ENCODE measurements around the gene SUV39H1.
"Not testable (repeated sequence)": the region's sequence is repeated elsewhere in the genome, so short reads cannot be mapped to it uniquely, and the experiment has no call there.

SUV39H1 gene, protein sequence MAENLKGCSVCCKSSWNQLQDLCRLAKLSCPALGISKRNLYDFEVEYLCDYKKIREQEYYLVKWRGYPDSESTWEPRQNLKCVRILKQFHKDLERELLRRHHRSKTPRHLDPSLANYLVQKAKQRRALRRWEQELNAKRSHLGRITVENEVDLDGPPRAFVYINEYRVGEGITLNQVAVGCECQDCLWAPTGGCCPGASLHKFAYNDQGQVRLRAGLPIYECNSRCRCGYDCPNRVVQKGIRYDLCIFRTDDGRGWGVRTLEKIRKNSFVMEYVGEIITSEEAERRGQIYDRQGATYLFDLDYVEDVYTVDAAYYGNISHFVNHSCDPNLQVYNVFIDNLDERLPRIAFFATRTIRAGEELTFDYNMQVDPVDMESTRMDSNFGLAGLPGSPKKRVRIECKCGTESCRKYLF

DNA sequence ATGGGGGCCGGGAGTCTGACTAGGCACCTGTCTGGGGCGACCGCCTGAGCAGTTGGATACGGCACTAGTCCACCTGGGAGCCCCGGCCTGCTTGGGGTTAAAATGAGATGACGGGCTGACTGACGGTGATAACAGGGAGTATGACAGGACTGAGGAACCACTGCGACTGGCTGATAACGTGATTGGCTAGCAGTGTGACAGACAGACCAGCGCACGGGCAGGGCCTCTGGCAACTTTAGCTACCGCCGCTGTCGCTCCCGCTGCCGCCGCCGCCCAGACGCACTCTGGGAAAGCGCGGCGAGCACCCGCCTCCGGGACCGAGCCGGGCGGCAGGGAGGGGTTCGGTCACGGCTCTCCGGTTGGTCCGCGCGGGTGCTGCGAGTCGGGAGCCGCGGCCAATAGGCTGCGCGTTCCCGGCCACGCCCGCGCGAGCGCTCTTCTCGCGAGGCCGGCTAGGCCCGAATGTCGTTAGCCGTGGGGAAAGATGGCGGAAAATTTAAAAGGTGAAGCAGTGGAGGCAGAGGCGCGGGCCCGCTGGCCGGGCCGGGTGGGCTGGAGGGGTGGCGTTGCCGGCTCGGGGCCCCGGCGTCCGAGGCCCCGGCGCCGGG lies at the start of gene SUV39H1:
SUV39H1 (plus strand) TSS at position 434 of the 608 bp plus-strand sequence; CDS start at position 485, 51 bp downstream.
- DNase-seq = peak; percentile 90

DNA sequence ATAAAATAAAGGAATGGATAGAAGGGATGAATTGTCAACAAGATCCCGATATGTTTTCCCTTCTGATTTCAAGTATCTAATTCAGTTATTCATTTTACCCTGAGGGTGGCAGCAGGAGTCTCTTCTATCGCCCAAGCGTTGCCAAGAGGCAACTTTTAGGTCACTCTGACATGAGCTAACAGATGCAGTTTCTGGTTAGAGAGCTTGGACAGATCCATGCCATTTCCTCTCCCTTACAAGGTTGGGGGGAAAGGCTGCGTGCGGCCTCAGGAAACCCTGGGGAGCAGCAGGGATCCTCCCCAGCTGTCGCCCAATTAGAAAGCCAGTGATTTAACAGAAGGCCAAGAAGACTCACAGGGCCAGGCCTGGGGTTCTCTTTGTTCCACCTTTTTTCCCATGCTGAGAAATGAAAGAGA lies 48.2 kb upstream of the SUV39H1 start:
- peak; percentile 58 for DNase-seq

DNA sequence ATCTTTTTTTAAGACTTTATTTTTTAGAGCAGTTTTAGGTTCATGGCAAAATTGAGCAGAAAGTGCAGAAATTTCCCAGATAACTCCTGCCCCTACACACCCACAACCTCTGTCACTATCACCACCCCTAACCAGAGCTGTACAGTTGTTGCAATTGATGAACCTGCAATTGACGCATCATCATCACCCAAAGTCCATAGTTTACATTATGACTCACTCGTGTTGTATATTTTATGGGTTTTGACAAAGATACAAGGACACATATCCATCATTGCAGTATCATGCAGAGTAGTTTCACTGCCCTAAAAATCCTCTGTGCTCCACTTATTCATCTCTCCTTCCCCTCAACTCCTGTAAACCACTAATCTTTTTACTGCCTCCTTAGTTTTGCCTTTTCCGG lies 47.4 kb upstream of the SUV39H1 start:
- no peak for DNase-seq

DNA sequence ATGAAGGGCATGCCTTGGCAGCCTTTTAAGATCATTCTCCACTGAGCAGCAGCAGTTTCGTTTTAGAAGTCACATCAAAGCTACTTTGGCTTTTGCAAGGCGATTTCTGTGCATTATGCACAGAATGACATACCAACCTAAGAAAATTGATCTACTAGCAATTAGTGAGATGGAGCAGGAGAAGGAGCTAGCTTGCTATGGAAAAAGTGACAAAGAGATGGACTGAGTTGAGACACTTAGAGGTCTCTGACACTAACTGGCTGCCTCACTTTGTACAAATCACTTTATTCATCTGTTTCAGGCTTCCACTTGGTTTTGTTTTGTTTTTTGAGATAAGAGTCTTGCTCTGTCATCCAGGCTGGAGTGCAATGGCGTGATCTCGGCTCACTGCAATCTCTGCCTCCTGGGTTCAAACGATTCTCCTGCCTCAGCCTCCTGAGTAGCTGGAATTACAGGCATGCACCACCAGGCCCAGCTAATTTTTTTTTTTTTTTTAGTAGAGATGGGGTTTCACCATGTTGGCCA lies 44.4 kb upstream of the SUV39H1 start:
- not testable (repeated sequence) for DNase-seq

DNA sequence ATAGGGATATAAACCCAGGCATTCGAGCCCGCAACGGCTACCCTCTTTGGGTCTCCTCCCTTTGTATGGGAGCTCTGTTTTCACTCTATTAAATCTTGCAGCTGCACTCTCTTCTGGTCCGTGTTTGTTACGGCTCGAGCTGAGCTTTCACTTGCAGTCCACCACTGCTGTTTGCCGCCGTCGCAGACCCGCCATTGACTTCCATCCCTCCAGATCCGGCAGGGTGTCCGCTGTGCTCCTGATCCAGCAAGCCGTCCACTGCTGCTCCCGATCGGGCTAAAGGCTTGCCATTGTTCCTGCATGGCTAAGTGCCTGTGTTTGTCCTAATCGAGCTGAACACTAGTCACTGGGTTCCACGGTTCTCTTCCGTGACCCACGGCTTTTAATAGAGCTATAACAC lies 41.8 kb upstream of the SUV39H1 start:
- DNase-seq = not testable (repeated sequence)

DNA sequence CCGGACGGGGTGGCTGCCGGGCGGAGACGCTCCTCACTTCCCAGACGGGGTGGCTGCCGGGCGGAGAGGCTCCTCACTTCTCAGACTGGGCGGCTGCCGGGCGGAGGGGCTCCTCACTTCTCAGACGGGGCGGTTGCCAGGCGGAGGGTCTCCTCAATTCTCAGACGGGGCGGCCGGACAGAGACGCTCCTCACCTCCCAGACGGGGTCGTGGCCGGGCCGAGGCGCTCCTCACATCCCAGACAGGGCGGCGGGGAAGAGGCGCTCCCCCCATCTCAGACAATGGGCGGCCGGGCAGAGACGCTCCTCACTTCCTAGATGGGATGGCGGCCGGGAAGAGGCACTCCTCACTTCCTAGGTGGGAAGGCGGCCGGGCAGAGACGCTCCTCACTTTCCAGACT lies 36.8 kb upstream of the SUV39H1 start:
- not testable (repeated sequence) for DNase-seq

DNA sequence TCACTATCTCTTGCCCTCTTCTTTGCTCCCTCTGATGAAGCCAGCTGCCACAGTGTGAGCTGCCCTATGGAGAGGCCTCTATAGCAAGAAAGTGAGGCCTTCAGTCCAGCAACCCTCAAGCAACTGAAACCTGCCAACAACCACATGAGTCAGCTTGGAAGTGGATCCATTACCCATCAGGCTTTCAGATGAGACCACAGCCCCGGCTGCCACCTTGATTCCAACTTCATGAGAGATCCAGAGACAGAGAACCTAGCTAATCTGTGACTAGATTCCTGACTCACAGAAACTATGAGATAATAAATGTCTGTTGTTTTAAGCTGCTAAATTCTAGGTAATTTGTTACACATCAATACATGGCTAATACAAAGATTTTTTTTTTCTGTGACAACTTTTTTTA lies 33.3 kb upstream of the SUV39H1 start:
- DNase-seq = no peak

DNA sequence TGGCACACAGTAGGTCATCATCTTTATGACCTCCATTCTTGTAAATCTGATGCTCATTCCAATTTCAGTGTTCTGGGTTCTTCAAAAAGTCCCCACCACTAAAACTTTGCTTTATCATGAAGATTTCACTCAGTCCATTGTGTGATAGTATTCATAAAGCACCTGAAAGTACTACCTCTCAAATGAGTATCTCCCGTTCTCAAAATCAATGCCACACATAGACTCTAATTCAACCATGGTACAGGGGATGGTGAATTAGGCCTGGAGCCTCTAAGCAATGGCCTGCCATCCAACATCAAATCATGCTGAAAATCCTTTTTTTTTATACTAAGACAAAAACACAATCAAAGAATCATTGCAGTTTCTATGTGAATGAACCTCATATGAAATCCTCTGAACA lies 32.4 kb upstream of the SUV39H1 start:
- DNase-seq = no peak

DNA sequence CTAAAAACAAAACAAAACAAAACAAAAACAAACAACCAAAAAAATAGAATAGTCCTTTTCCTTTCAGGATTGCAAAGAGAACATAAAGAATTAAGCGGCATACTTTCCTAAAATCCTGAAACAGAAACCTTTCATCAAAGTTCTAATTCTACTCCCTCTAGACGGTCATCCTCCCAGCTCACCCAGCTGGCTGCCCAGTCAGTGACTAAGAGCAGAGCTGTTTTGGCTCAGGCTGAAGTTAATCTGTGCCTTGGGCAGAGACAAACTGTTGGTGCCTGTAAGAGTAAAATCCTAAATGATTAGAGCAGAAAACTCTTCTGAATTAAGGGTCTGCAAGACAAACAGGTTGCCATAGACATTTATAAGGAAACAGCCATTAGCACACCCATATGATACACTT lies 30.5 kb upstream of the SUV39H1 start:
- no peak for DNase-seq

DNA sequence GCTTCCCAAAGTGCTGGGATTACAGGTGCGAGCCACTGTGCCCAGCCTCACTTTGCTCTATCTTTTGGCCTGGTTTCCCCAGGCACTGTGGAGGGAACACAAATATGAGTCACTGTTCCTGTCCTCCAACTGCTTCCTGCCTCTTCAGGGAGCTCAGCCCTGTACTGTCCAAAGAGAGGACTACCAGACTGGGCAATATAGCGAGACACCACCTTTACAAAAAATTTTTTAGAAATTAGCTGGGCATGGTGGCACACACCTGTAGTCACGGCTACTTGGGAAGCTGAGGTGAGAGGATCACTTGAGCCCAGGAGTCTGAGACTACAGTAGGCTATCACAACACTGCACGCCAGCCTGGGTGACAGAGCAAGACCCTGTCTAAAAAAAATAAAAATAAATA lies 29.9 kb upstream of the SUV39H1 start:
- DNase-seq = no peak

DNA sequence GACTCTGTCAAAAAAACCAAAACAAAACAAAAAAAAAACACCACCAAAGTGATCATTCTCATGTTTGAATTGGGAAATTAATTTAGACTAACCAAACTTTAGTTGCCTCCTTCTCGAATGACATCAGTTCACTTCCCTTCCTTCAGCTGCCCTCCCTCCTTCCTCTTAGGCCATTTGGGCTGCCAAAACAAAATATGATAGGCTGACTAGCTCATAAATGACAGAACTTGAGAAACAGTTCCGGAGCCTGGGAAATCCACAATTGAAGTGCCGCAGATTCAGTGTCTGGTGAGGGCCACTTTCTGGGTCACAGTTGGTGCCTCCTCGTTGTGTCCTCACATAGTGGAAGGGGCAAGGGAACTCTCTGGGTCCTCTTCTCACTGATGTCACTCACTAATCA lies 29.0 kb upstream of the SUV39H1 start:
- no peak for DNase-seq

DNA sequence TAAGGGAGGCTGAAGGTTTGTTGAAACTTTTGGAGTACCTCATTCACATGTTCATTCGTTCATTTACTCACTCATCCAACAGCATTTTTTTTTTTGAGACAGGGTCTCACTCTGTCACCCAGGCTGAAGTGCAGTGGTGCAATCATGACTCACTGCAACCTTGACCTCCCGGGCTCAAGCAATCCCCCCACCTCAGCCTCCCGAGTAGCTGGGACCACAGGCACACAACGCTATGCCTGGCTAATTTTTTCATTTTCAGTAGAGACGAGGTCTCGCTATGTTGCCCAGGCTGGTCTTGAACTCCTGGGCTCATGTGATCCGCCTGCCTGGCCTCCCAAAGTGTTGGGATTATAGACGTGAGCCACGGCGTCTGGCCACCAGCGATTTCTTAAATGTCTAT lies 28.3 kb upstream of the SUV39H1 start:
- not testable (repeated sequence) for DNase-seq

DNA sequence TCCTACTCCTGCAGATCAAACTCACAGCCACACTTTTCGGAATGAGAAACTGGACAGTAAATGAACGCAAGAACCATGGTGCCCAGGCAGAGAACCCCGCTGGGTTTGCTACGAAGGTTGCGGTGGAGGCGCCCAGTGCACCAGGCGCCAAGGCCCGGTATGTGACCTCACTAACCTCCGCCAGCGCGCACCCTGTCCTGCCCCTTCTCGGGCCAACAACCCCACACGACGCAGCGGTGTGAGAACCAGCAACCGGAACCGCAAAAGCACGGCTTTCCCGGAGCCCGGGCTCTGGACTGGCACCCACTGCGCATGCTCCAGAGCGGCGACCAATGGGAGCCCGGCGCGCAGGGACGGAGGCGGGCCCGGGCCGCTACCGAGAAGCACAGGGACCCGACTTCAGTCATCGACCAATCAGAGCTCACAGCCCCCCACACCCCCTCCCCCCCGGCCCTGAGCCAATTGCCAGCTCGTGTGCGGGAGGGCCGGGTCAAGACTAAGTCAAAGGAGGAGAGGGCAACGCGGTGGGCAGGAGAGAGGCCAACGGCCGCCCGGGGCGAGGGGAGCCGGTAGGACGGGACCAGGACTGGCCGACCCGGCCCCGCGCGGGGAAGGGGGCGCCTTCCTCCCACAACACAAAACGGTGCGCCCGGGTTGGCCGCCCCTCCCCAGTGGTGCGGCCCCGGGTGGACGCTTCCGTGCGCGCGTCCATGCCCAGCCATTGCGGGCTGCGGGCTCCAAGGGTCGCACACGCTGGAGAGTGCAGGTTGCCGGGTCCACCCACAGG lies 20.2 kb upstream of the SUV39H1 start:
- DNase-seq = peak; percentile 92

DNA sequence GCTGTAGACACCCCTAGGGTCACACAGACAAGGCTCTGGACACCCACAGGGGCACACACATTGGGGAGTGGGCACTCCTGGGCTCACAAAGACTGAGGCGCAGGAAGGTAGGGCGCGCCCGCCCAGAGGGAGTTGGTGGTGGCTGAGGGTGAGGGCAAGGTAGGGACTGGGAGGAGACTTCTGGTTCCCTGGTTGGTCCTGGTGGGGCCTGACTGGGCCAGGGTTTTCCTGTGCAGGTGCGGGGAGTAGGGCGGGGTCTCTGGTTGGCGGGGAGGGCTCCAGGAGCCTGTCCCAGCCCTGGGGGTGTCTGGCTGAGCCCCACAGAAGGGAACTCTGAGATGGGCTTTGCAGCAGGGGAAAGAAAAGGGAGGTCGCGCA lies 19.7 kb upstream of the SUV39H1 start:
- peak; percentile 23 for DNase-seq

DNA sequence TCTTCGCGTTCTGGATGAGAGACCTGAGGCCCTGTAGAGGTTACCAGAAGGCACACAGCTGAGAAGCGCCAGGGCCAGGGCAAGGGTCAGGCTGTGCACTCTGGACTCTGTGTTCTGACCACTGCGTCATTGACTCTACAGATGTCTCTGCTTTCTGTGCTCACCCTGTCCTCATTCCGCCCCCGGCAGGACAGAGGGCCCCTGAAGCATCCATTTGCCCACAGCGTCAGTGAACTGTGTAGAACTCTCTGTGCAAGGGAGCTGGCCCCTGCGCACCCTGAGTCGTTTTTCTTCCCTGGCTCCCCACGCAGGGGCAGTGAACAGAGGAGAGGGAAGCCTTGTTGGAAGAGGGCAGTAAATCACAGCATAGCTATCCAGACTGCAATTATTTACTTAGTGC lies 19.0 kb upstream of the SUV39H1 start:
- no peak for DNase-seq

DNA sequence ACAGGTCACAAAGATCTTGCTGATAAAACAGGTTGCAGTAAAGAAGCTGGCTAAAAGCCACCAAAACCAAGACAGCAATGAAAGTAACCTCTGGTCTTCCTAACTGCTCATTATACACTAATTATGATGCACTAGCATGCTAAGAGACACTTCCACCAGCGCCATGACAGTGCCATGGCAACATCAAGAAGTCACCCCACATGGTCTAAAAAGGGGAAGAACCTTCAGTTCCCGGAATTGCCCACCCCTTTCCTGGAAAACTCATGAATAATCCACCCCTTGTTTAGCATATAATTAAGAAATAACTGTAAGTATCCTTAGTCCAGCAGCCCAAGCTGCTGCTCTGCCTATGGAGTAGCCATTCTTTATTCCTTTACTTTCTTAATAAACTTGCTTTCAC lies 16.1 kb upstream of the SUV39H1 start:
- not testable (repeated sequence) for DNase-seq

DNA sequence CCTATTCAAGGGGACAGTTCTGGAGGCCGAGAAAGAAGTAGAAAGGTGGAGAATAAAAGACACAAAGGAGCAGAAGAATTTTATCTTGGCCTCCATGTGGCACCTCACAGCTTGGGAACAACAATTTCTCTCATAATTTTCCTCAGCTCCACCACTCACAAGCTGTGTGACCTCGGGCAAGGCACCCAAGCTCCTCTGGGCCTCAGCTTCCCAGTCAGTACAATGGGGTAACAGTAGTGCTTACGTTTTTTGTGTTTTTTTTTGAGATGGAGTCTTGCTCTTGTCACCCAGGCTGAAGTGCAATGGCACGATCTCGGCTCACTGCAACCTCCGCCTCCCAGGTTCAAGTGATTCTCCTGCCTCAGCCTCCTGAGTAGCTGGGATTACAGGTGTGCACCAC lies 15.6 kb upstream of the SUV39H1 start:
- not testable (repeated sequence) for DNase-seq

DNA sequence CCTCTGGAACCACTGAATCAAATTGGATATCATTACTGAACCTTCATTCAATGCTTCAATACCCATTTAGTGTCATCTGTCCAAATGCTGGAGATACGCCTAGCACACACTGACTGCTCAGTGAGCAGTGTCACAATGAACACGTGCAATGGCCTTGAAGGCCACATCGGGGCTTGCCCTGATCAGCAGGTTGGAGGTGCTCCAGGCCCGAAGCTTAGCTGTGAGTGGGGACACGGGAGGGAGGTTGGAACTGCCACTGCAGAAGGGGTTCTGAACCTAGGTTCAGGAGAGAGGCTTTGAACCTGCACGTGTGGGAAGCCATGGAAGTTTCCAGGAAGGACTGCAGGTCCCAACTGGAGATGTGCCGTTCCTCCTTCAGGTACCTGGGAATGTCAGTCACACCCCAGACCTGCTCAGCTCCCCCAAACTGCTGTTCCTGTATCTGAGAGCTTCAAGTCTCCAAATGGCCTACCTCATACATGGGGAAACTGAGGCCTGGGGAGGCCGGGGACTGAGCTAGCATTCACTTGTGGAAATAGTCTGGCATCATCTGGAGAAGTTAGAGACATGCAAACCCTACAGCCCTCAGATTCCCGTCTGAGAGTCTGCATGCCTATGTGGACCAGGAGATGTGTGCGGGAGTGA lies 14.9 kb upstream of the SUV39H1 start:
- DNase-seq = no peak

DNA sequence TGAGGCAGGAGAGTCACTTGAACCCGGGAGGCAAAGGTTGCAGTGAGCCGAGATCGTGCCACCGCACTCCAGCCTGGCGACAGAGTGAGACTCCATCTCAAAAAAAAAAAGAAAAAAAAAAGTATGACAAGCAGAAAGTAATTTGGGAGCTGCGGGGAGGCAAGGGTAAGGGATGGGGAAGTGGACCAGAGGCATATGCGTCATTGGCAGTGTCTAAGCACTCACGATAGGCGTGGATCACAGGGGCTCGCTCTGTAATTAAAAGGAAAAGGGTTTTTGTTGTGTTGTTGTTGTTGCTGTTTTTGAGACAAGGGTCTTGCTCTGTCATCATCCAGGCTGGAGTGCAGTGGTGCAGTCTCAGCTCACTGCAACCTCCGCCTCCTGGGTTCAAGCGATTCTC lies 13.7 kb upstream of the SUV39H1 start:
- DNase-seq = not testable (repeated sequence)

DNA sequence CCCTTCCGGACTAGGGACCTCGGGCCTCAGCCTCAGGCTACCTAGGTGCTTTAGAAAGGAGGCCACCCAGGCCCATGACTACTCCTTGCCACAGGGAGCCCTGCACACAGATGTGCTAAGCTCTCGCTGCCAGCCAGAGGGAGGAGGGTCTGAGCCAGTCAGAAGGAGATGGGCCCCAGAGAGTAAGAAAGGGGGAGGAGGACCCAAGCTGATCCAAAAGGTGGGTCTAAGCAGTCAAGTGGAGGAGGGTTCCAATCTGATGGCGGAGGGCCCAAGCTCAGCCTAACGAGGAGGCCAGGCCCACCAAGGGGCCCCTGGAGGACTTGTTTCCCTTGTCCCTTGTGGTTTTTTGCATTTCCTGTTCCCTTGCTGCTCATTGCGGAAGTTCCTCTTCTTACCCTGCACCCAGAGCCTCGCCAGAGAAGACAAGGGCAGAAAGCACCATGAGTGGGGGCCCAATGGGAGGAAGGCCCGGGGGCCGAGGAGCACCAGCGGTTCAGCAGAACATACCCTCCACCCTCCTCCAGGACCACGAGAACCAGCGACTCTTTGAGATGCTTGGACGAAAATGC lies 13.0 kb upstream of the SUV39H1 start, which contains the start of gene WAS:
WAS (plus strand) TSS at position 389 of the 572 bp plus-strand sequence; CDS start at position 444, 55 bp downstream.
- peak; percentile 64 for DNase-seq

DNA sequence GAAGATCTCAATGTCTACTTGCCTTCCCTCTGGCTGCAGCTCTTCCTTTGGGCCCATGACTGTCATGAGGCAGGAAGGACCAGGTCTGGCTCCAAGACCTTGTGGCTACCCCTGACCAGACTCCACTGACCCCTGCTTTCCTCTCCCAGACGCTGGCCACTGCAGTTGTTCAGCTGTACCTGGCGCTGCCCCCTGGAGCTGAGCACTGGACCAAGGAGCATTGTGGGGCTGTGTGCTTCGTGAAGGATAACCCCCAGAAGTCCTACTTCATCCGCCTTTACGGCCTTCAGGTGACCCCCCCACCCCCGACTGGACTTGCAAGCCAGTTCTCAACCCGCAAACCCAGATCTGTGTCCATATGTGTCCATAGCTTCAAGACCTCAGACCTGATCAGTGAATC lies 12.4 kb upstream of the SUV39H1 start:
- no peak for DNase-seq

DNA sequence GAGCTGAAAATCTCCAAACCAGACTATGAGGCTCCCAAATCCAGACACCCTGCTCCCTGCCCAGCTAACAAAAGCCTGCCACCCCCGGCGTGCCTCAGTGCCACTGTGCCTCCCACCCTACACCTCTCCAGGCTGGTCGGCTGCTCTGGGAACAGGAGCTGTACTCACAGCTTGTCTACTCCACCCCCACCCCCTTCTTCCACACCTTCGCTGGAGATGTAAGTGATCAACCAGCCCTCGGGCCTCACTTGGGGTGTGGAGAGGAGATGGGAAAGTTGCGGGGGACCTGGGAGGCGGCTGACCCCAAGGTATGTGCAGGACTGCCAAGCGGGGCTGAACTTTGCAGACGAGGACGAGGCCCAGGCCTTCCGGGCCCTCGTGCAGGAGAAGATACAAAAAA lies 11.1 kb upstream of the SUV39H1 start:
- DNase-seq = no peak
